HepG2 (cell line): ENCODE measurements around the gene HYLS1. TPM values are rescaled to one million over a fixed set of nuclear protein-coding genes. Genes with fewer than 3 reads are reported as not detected.

Source experiments
- ARID5B ChIP-seq: IDR thresholded peaks from 2 replicates; pipeline ENCODE4 v1.4.0; 2020; ENCODE audit warnings: mild to moderate bottlenecking, missing genetic modification reagents
- ATF6 ChIP-seq: sonication (generic); formaldehyde crosslinking; conservative IDR thresholded peaks from 2 replicates; pipeline ENCODE4 v1.4.0; 2020; ENCODE audit warnings: missing genetic modification reagents
- ELF1 ChIP-seq: sonication (generic); formaldehyde crosslinking; IDR thresholded peaks from 2 replicates; pipeline ENCODE4 v1.4.0; 2020; ENCODE audit warnings: missing genetic modification reagents
- ERF ChIP-seq: IDR thresholded peaks from 2 replicates; pipeline ENCODE4 v1.6.1; 2018; ENCODE audit warnings: missing biosample characterization, missing genetic modification reagents
- FOXC1 ChIP-seq: sonication (generic); formaldehyde crosslinking; IDR thresholded peaks from 2 replicates; pipeline ENCODE4 v1.8.0; 2022; ENCODE audit warnings: mild to moderate bottlenecking, missing genetic modification reagents, borderline replicate concordance
- GFI1 ChIP-seq: sonication (generic); formaldehyde crosslinking; IDR thresholded peaks from 2 replicates; pipeline ENCODE4 v1.5.0; 2020; ENCODE audit warnings: missing genetic modification reagents, mild to moderate bottlenecking, borderline replicate concordance
- GPN1 ChIP-seq: sonication (generic); formaldehyde crosslinking; IDR thresholded peaks from 2 replicates; pipeline ENCODE4 v1.5.1; 2020; ENCODE audit warnings: missing genetic modification reagents, borderline replicate concordance
- HNF1B ChIP-seq: sonication (generic); formaldehyde crosslinking; IDR thresholded peaks from 2 replicates; pipeline ENCODE4 v1.5.1; 2020; ENCODE audit warnings: mild to moderate bottlenecking, moderate library complexity, missing genetic modification reagents
- HNF4G ChIP-seq, 2 experiments: sonication (generic) in 1 of 2; formaldehyde crosslinking in 1 of 2; IDR thresholded peaks; 2 replicates each; pipeline versions ENCODE4 v1.4.0 to v1.6.1; 2011 to 2020; ENCODE audit warnings: borderline replicate concordance in 2 of 2, low read depth in 2 of 2, mild to moderate bottlenecking in 2 of 2, low read length in 1 of 2, missing genetic modification reagents in 1 of 2, moderate library complexity in 1 of 2
- LCORL ChIP-seq, 2 experiments: fragments of 450-650 bp in 1 of 2; sonication (generic) in 1 of 2; formaldehyde crosslinking in 1 of 2; IDR thresholded peaks; 2 replicates each; pipeline versions ENCODE4 v1.5.0 to v1.6.1; 2017 to 2020; ENCODE audit warnings: antibody characterized with exemption in 1 of 2, missing genetic modification reagents in 1 of 2
- PLRG1 ChIP-seq: fragments of 450-650 bp; conservative IDR thresholded peaks from 2 replicates; pipeline ENCODE4 v1.6.1; 2016
- POLR2A ChIP-seq, 2 experiments: IDR thresholded peaks; 2 replicates each; pipeline ENCODE4 v1.6.1; 2011; ENCODE audit warnings: low read depth in 2 of 2, low read length in 2 of 2, mild to moderate bottlenecking in 1 of 2, moderate library complexity in 1 of 2; ENCODE audit not compliant: insufficient read depth in 1 of 2
- YEATS4 ChIP-seq: sonication (generic); formaldehyde crosslinking; IDR thresholded peaks from 2 replicates; pipeline ENCODE4 v1.4.0; 2020; ENCODE audit warnings: missing genetic modification reagents, borderline replicate concordance
- ZBED4 ChIP-seq: sonication (generic); formaldehyde crosslinking; IDR thresholded peaks from 2 replicates; pipeline ENCODE4 v1.4.0; 2020; ENCODE audit warnings: missing genetic modification reagents, borderline replicate concordance
- ZNF335 ChIP-seq: sonication (generic); formaldehyde crosslinking; IDR thresholded peaks from 2 replicates; pipeline ENCODE4 v1.4.0; 2020; ENCODE audit warnings: missing genetic modification reagents
- ZNF607 ChIP-seq: sonication (generic); formaldehyde crosslinking; IDR thresholded peaks from 2 replicates; pipeline ENCODE4 v1.5.1; 2020; ENCODE audit warnings: missing genetic modification reagents, mild to moderate bottlenecking, borderline replicate concordance
- polyA plus RNA-seq, 8 experiments: library from polyadenylated mRNA; depleted of rRNA in 3 of 8; stranded (reverse) in 7 of 8; unstranded in 1 of 8; fragments of >200 nt; fragmentation: Illumina TruSeq in 4 of 8; extraction: Trizol in 4 of 8; gene quantifications; 2 replicates each; pipeline versions ENCODE4 v1.2.1 to v1.2.3, GENCODE V29; 2011 to 2016; ENCODE audit warnings: low read depth in 4 of 8, missing spikeins in 1 of 8, mixed read lengths in 1 of 8; ENCODE audit not compliant: insufficient read depth in 1 of 8
- total RNA-seq, 5 experiments: library from RNA; depleted of rRNA; stranded (reverse); fragments of >200 nt; fragmentation: Illumina TruSeq; extraction: Trizol; gene quantifications; 2 replicates each; pipeline ENCODE4 v1.2.3, GENCODE V29; 2016; ENCODE audit warnings: low read depth in 1 of 5

HYLS1 gene
- total and polyA plus RNA-seq, 2 of the 13 experiments (the other 11 are each of a cell fraction or from before 2014, with no cell fraction given) = 1.3 to 3.8 TPM

GRCh38 chr11:125902927-125903710 is 15.7 kb downstream of the HYLS1 start, which contains the start of gene PUS3 (continued):
- TF ChIP-seq ARID5B = 0 out of 2 replicates have a peak, but pooled peaks have one; percentile 12
- TF ChIP-seq ATF6 (CRISPR knock-in tag) = no peak
- no peak for TF ChIP-seq LCORL (IDR thresholded peaks at IDR 0.05)
- TF ChIP-seq LCORL (CRISPR knock-in tag; IDR thresholded peaks at IDR 0.05) = 0 out of 2 replicates have a peak, but pooled peaks have one; percentile 22
- TF ChIP-seq ZBED4 (CRISPR knock-in tag) = peak; percentile 64; the same call in 1 of the 2 replicates
- peak; percentile 77 for TF ChIP-seq ELF1
- peak; percentile 76; the same call in 1 of the 2 replicates for TF ChIP-seq HNF1B (CRISPR knock-in tag)
- no peak for TF ChIP-seq GPN1
- 0 out of 2 replicates have a peak, but pooled peaks have one; percentile 11 for TF ChIP-seq ZNF335 (CRISPR knock-in tag)
- no peak for TF ChIP-seq PLRG1
- no peak for TF ChIP-seq HNF4G (IDR thresholded peaks at IDR 0.05; ENCODE audit: borderline replicate concordance, low read depth, low read length)
- no peak for TF ChIP-seq HNF4G (CRISPR knock-in tag; IDR thresholded peaks at IDR 0.05; ENCODE audit: borderline replicate concordance, low read depth)
- peak; percentile 54; the same call in 1 of the 2 replicates for TF ChIP-seq YEATS4 (CRISPR knock-in tag)
- TF ChIP-seq ZNF607 (CRISPR knock-in tag) = peak; percentile 70; the same call in 1 of the 2 replicates
- peak; percentile 38; the same call in 1 of the 2 replicates for TF ChIP-seq ERF
- 0 out of 2 replicates have a peak, but pooled peaks have one; percentile 49 for TF ChIP-seq FOXC1 (CRISPR knock-in tag)
- TF ChIP-seq GFI1 (CRISPR knock-in tag) = no peak
- TF ChIP-seq POLR2A (IDR thresholded peaks at IDR 0.05; ENCODE audit: insufficient read depth in 1 of 2, low read depth in 2 of 2, low read length in 2 of 2) = peak; percentile 73 to 77
